Measurements from ENCODE around the gene WDFY2. TPM values are rescaled to one million over a fixed set of nuclear protein-coding genes. Genes with fewer than 3 reads are reported as not detected.
A peak's percentile ranks its signal among the peaks of the same experiment; 100 is the strongest.

Gene WDFY2
- total and polyA plus RNA-seq, 4 donors = 3.4 to 10.5 (median 5.8) TPM

DNA sequence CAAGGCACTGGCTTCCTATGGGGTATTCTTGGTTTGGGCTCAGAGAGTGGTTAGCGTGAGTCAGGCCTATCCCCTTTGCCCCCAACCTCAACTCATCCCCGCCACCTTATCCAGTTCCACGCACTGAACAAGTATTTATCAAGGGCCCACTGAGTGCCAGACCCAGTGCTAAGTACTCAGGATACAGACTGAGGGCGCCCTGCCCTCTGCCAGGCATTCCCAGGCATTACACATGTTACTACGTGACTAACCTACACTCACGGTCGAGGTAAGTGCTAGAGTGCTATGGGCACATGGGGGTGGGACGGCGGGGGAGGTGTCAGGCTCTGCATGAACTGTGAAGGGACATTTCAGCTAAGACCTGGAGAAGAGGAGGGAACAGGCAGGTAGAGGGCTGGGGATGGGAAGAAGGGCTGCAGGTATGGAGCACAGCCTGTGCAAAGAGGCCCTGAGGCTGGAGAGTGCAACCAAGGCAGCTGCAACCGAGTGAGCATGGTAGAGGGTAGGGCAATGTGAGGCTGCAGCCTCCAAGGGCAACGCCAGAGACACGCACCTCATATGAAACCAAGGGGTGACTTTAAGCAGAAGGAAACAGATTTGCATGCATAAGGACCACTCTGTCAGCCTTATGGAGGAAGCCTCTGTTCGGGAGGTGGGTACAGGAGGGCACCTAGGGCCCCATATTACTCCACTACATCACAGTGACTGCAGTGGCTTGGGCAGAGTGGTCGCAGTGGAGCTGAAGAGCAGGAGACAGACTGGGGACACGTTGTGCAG is 197.2 kb downstream of the WDFY2 start:
- Histone ChIP-seq H3K4me3 (ENCODE audit: low read depth in 1 of 3, low read length in 3 of 3) (no peak overlapping the region), H3K36me3 (ENCODE audit: control insufficient read depth in 4 of 4, insufficient read depth in 3 of 4, low read depth in 1 of 4, low read length in 3 of 4) (no peaks in the 10 kb centered on the region), H3K9me3 (ENCODE audit: control insufficient read depth in 4 of 4, low read length in 3 of 4) (no peaks in the 10 kb centered on the region), H3K27me3 (ENCODE audit: control insufficient read depth in 4 of 4, insufficient read depth in 4 of 4, low read length in 3 of 4) (no peaks in the 10 kb centered on the region), H3K9ac (ENCODE audit: low read depth in 1 of 2, low read length in 2 of 2) (no peak overlapping the region), H3K4me1 (ENCODE audit: control insufficient read depth in 4 of 4, insufficient read depth in 4 of 4, low read length in 3 of 4) (peaks cover 0 to 9% (median 5%) of the 10 kb centered on the region in 4 donors), H3K27ac (ENCODE audit: low read depth in 1 of 2, low read length in 2 of 2) (no peak overlapping the region)
- TF ChIP-seq RAD21 (IDR thresholded peaks at IDR 0.05) = peak in 1 of 2 donors; percentile 46
- TF ChIP-seq RXRA (IDR thresholded peaks at IDR 0.05) = no peak
- 94% methylated on average over 15 of the region's 15 CpGs for WGBS
- DNase-seq (ENCODE audit: low spot score) = no peak

DNA sequence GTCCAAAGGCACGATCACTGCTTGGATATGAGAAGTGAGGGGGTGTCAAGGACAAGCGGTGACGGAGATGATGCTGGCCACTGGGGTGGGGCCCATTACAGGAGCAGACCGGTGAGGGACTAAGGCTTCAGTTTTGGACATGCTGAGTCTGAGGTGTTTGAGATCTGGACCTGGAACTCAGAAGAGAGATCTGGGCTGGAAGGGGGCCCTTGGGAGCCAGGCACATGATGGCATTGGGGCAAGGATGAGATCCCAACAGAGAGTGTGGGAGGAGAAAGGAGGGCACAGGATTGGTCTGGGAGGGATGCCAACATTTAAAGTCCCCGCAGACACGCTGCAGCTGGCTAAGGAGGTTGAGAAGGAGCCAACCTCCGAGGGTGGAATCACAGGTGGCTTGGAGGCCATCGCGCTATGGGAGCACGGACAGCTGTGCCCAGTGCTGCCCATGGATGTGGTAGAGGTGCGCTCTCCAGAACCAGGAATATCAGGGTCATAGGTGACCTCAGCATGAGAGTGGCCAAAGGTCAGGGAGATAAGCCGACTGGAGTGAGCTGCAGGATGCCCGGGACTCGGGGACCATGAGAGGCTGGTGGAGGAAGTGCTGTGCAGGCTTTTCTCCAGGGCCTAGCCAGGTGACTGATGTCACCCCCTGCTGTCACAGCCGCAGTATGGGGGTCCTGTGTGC is 197.9 kb downstream of the WDFY2 start:
- no peak overlapping the region for H3K9ac ChIP-seq (ENCODE audit: low read depth in 1 of 2, low read length in 2 of 2)
- H3K27me3 ChIP-seq (ENCODE audit: control insufficient read depth in 4 of 4, insufficient read depth in 4 of 4, low read length in 3 of 4) = no peaks in the 10 kb centered on the region
- 64% methylated on average over 15 of the region's 15 CpGs for WGBS
- no peak overlapping the region for H3K4me3 ChIP-seq (ENCODE audit: low read depth in 1 of 3, low read length in 3 of 3)
- H3K36me3 ChIP-seq (ENCODE audit: control insufficient read depth in 4 of 4, insufficient read depth in 3 of 4, low read depth in 1 of 4, low read length in 3 of 4) = no peaks in the 10 kb centered on the region
- H3K27ac ChIP-seq (ENCODE audit: low read depth in 1 of 2, low read length in 2 of 2) = no peak overlapping the region
- no peak for DNase-seq (ENCODE audit: low spot score)
- TF ChIP-seq RAD21 (IDR thresholded peaks at IDR 0.05) (peak; percentile 42 to 61), EGR1 (IDR thresholded peaks at IDR 0.05; ENCODE audit: low read depth in 2 of 2) (no peak), HNF4G (IDR thresholded peaks at IDR 0.05) (peak; percentile 31), SP1 (IDR thresholded peaks at IDR 0.05) (peak; percentile 65), YY1 (IDR thresholded peaks at IDR 0.05) (peak; percentile 62), NR2F2 (IDR thresholded peaks at IDR 0.05) (peak; percentile 89), RXRA (IDR thresholded peaks at IDR 0.05) (peak; percentile 78 to 83), CTCF (IDR thresholded peaks at IDR 0.05; ENCODE audit: low read depth, low read length, missing input control) (no peak), ZBTB33 (IDR thresholded peaks at IDR 0.05) (no peak), JUND (IDR thresholded peaks at IDR 0.05) (peak in 1 of 2 donors; percentile 51), HNF4A (conservative IDR thresholded peaks at IDR 0.05) (peak; percentile 83 to 84)
- TF ChIP-seq, protein P1, sequence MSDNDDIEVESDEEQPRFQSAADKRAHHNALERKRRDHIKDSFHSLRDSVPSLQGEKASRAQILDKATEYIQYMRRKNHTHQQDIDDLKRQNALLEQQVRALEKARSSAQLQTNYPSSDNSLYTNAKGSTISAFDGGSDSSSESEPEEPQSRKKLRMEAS (IDR thresholded peaks at IDR 0.05) = no peak
- no peaks in the 10 kb centered on the region for H3K9me3 ChIP-seq (ENCODE audit: control insufficient read depth in 4 of 4, low read length in 3 of 4)
- H3K4me1 ChIP-seq (ENCODE audit: control insufficient read depth in 4 of 4, insufficient read depth in 4 of 4, low read length in 3 of 4) = peaks cover 0 to 9% (median 5%) of the 10 kb centered on the region in 4 donors
